ENCODE data around the gene CMKLR1.

- TF ChIP-seq CTCF (IDR thresholded peaks at IDR 0.05; ENCODE audit: low read length) (no peak), EZH2 (optimal IDR thresholded peaks at IDR 0.05; ENCODE audit: low read depth, low read length) (no peak), EZH2phosphoT487 (IDR thresholded peaks at IDR 0.05; ENCODE audit: low read length) (no peak)
Measured at GRCh38 chr12:108321688-108322087, 17.4 kb downstream of the CMKLR1 start.

Measured in MM.1S (cell line).